22Rv1 (cell line): ENCODE results near the gene MAPK1.

Experiments used
- CTCF ChIP-seq: fragments of 450-650 bp; IDR thresholded peaks from 2 replicates; pipeline ENCODE4 v1.5.1; 2017; ENCODE audit warnings: mild to moderate bottlenecking
- ZFX ChIP-seq: fragments of 450-650 bp; IDR thresholded peaks from 2 replicates; pipeline ENCODE4 v1.6.1; 2017; ENCODE audit warnings: antibody characterized with exemption, borderline replicate concordance

- TF ChIP-seq CTCF: no peak
- TF ChIP-seq ZFX: no peak
These were observed 66.7 kb downstream of the MAPK1 start for GRCh38 chr22:21800552-21801303.
